GM23338 (cell line): ENCODE results near the gene GHR. TPM values are rescaled to one million over a fixed set of nuclear protein-coding genes. Genes with fewer than 3 reads are reported as not detected.

Experiments used
- ATAC-seq: fragments of 200-7000 bp; cut with Tn5 transposase; 3 replicates; pipeline ENCODE4 v1.9.1; 2020
- DNase-seq: peaks from one replicate; pipeline ENCODE4 v3.0.0-alpha.2; 2015; ENCODE audit warnings: low spot score
- H2AFZ ChIP-seq: fragments of 200-600 bp; sonication (generic); 2 replicates; pipeline ENCODE4 v1.8.0; 2016; ENCODE audit warnings: antibody characterized with exemption, mild to moderate bottlenecking, moderate library complexity
- H3F3A ChIP-seq: fragments of 200-600 bp; sonication (generic); replicated peaks from 2 replicates; pipeline ENCODE4 v1.8.0; 2017; ENCODE audit warnings: antibody characterized with exemption, mixed run types, low read depth
- H3K27ac ChIP-seq: fragments of 200-600 bp; sonication (generic); 2 replicates; pipeline ENCODE4 v1.6.1; 2016; ENCODE audit warnings: low read depth
- H3K27me3 ChIP-seq: fragments of 200-600 bp; sonication (generic); 2 replicates; pipeline ENCODE4 v1.8.0; 2016; ENCODE audit warnings: mild to moderate bottlenecking, mixed run types, moderate library complexity; ENCODE audit not compliant: insufficient read depth
- H3K36me3 ChIP-seq: fragments of 200-600 bp; sonication (generic); 2 replicates; pipeline ENCODE4 v1.8.0; 2016; ENCODE audit warnings: mild to moderate bottlenecking; ENCODE audit not compliant: insufficient read depth
- H3K4me1 ChIP-seq: fragments of 200-600 bp; sonication (generic); 2 replicates; pipeline ENCODE4 v1.8.0; 2016; ENCODE audit warnings: mild to moderate bottlenecking, moderate library complexity; ENCODE audit not compliant: insufficient read depth
- H3K4me2 ChIP-seq: fragments of 200-600 bp; sonication (generic); 2 replicates; pipeline ENCODE4 v1.7.1; 2017; ENCODE audit warnings: mixed run types
- H3K4me3 ChIP-seq: fragments of 200-600 bp; sonication (generic); 2 replicates; pipeline ENCODE4 v1.6.1; 2016; ENCODE audit warnings: mixed run types
- H3K79me2 ChIP-seq: fragments of 200-600 bp; sonication (generic); replicated peaks from 2 replicates; pipeline ENCODE4 v1.8.0; 2017; ENCODE audit warnings: mild to moderate bottlenecking; ENCODE audit not compliant: insufficient read depth
- H3K9me2 ChIP-seq: fragments of 200-600 bp; sonication (generic); 2 replicates; pipeline ENCODE4 v1.8.0; 2017; ENCODE audit not compliant: insufficient read depth
- H4K20me1 ChIP-seq: fragments of 200-600 bp; sonication (generic); replicated peaks from 2 replicates; pipeline ENCODE4 v1.8.0; 2017; ENCODE audit warnings: mild to moderate bottlenecking; ENCODE audit not compliant: insufficient read depth
- H3K27ac Mint-ChIP-seq: 2 replicates; pipeline ENCODE4 v1.8.0; 2020; ENCODE audit warnings: inconsistent platforms, mild to moderate bottlenecking, moderate library complexity, mixed read lengths
- H3K27me3 Mint-ChIP-seq: 3 replicates; pipeline ENCODE4 v1.8.0; 2022; ENCODE audit warnings: low read depth, mild to moderate bottlenecking, moderate library complexity, mixed read lengths, inconsistent platforms; ENCODE audit not compliant: insufficient read depth, poor library complexity
- H3K36me3 Mint-ChIP-seq: 3 replicates; pipeline ENCODE4 v1.8.0; 2021; ENCODE audit warnings: low read depth, mild to moderate bottlenecking, inconsistent platforms, moderate library complexity, mixed read lengths
- H3K4me1 Mint-ChIP-seq: 3 replicates; pipeline ENCODE4 v1.8.0; 2020; ENCODE audit warnings: mild to moderate bottlenecking, inconsistent platforms, mixed read lengths
- H3K4me3 Mint-ChIP-seq: 3 replicates; pipeline ENCODE4 v1.8.0; 2021; ENCODE audit warnings: moderate library complexity, mild to moderate bottlenecking, inconsistent platforms, mixed read lengths
- H3K9me3 Mint-ChIP-seq: 3 replicates; pipeline ENCODE4 v1.8.0; 2020; ENCODE audit warnings: moderate library complexity, mild to moderate bottlenecking, inconsistent platforms, mixed read lengths
- CTCF ChIP-seq, 2 experiments: fragments of 200-600 bp in 1 of 2; sonication (generic) in 1 of 2; conservative IDR thresholded peaks; 2 replicates each; pipeline versions ENCODE4 v1.5.1 to v1.6.1; 2016 to 2017; ENCODE audit warnings: antibody characterized with exemption in 2 of 2, low read depth in 2 of 2, mild to moderate bottlenecking in 2 of 2, moderate library complexity in 1 of 2
- JUNB ChIP-seq: IDR thresholded peaks from one replicate; pipeline ENCODE4 v1.6.1; 2016; ENCODE audit warnings: antibody characterized with exemption; ENCODE audit not compliant: unreplicated experiment
- NANOG ChIP-seq: IDR thresholded peaks from 2 replicates; pipeline ENCODE4 v1.6.1; 2016; ENCODE audit warnings: antibody characterized with exemption, borderline replicate concordance
- POLR2AphosphoS5 ChIP-seq: IDR thresholded peaks from 2 replicates; pipeline ENCODE4 v1.6.1; 2016; ENCODE audit warnings: antibody characterized with exemption, low read depth
- ZNF462 ChIP-seq: fragments of 250-450 bp; sonication (Bioruptor Pico); IDR thresholded peaks from 2 replicates; pipeline ENCODE4 v1.5.0; 2020; ENCODE audit warnings: mild to moderate bottlenecking, moderate library complexity
- polyA plus RNA-seq: library from polyadenylated mRNA; unstranded; fragments of >200 nt; fragmentation: Nextera tagmentation; extraction: Ambion mirVana; gene quantifications from 2 replicates; pipeline ENCODE4 v1.2.1, GENCODE V29; 2016
- total RNA-seq: library from RNA; depleted of rRNA; stranded (reverse); fragments of >200 nt; shearing (Covaris generic); gene quantifications from 2 replicates; pipeline ENCODE4 v1.2.3, GENCODE V29; 2014

GHR gene
- total and polyA plus RNA-seq, 2 experiments from 2014 or later: 0.21 to 1.9 TPM

GRCh38 chr5:42634575-42634974, 211.3 kb downstream of the GHR start (continued):
- no peak for TF ChIP-seq ZNF462
- no peak for TF ChIP-seq POLR2AphosphoS5
- TF ChIP-seq NANOG: no peak
- no peak for TF ChIP-seq JUNB

GRCh38 chr5:42636425-42636824, 213.2 kb downstream of the GHR start:
- no peak for ATAC-seq
- H3K4me1 Mint-ChIP-seq: no peaks in the 10 kb centered on the region

More at GRCh38 chr5:42636425-42636824, 213.2 kb downstream of the GHR start:
- no peak overlapping the region for H3K27ac Mint-ChIP-seq
- no peak overlapping the region for H3K4me3 ChIP-seq
- H3K27me3 Mint-ChIP-seq: no peaks in the 10 kb centered on the region
- no peaks in the 10 kb centered on the region for H3K4me1 ChIP-seq
- H3K36me3 ChIP-seq: no peaks in the 10 kb centered on the region
- no peaks in the 10 kb centered on the region for H3K79me2 ChIP-seq
- H3K4me2 ChIP-seq: no peak overlapping the region
- H3K27me3 ChIP-seq: no peaks in the 10 kb centered on the region
- peak; percentile 42 to 53 for TF ChIP-seq CTCF (conservative IDR thresholded peaks at IDR 0.05; ENCODE audit: low read depth in 2 of 2)
- TF ChIP-seq JUNB: no peak
- no peaks in the 10 kb centered on the region for H3F3A ChIP-seq
- H3K4me3 Mint-ChIP-seq: no peak overlapping the region
- no peak overlapping the region for H2AFZ ChIP-seq
- DNase-seq: no peak
- H4K20me1 ChIP-seq: no peaks in the 10 kb centered on the region
- peaks cover 3% of the 10 kb centered on the region; the same call in 2 of the 3 replicates for H3K9me3 Mint-ChIP-seq
- no peaks in the 10 kb centered on the region for H3K9me2 ChIP-seq
- no peaks in the 10 kb centered on the region for H3K36me3 Mint-ChIP-seq
- no peak overlapping the region for H3K27ac ChIP-seq
